Measurements from ENCODE around the gene NFKBIE.

- TF ChIP-seq CTCF (IDR thresholded peaks at IDR 0.05), result no peak
- no peak for TF ChIP-seq POLR2AphosphoS5 (IDR thresholded peaks at IDR 0.05; ENCODE audit: low read depth, low read length)
- no peak for TF ChIP-seq SIN3A (IDR thresholded peaks at IDR 0.05; ENCODE audit: borderline replicate concordance, insufficient read depth, low read depth, low read length)
- no peak for TF ChIP-seq TCF7L2 (IDR thresholded peaks at IDR 0.05; ENCODE audit: low read depth, low read length)
These were observed 35.8 kb upstream of the NFKBIE start for GRCh38 chr6:44301106-44301505.

Measured in Panc1 (cell line).